SK-N-SH treated with all-trans-retinoic acid at 6 μM for 48 hours (cell line): ENCODE measurements around the gene AMN.

Source experiments
- ATAC-seq: fragments of 200-7000 bp; cut with Tn5 transposase; 3 replicates; pipeline ENCODE4 v1.9.1; 2020; ENCODE audit warnings: mild to moderate bottlenecking, moderate library complexity
- ARNTL ChIP-seq: fragments of 450-650 bp; formaldehyde crosslinking; IDR thresholded peaks from 2 replicates; pipeline ENCODE4 v1.5.0; 2020; ENCODE audit warnings: low read depth, mild to moderate bottlenecking, moderate library complexity, borderline replicate concordance
- BACH2 ChIP-seq: fragments of 250-450 bp; sonication (Bioruptor Pico); IDR thresholded peaks from 2 replicates; pipeline ENCODE4 v1.9.0; 2021; ENCODE audit warnings: mild to moderate bottlenecking, borderline replicate concordance
- CREB5 ChIP-seq: fragments of 250-450 bp; sonication (Bioruptor Pico); IDR thresholded peaks from 2 replicates; pipeline ENCODE4 v1.5.1; 2020; ENCODE audit warnings: low read depth, mild to moderate bottlenecking, moderate library complexity
- CSDC2 ChIP-seq: fragments of 250-450 bp; sonication (Bioruptor Pico); IDR thresholded peaks from 2 replicates; pipeline ENCODE4 v1.5.0; 2020; ENCODE audit warnings: mild to moderate bottlenecking, moderate library complexity
- ESRRG ChIP-seq: fragments of 250-450 bp; sonication (Bioruptor Pico); IDR thresholded peaks from 2 replicates; pipeline ENCODE4 v1.6.1; 2021; ENCODE audit warnings: mild to moderate bottlenecking
- GLIS3 ChIP-seq: fragments of 250-450 bp; sonication (Bioruptor Pico); IDR thresholded peaks from 2 replicates; pipeline ENCODE4 v1.5.0; 2020; ENCODE audit warnings: mild to moderate bottlenecking, moderate library complexity
- ISL1 ChIP-seq: fragments of 250-450 bp; sonication (Bioruptor Pico); IDR thresholded peaks from 2 replicates; pipeline ENCODE4 v2.1.2; 2022; ENCODE audit warnings: mild to moderate bottlenecking, moderate library complexity
- OSR1 ChIP-seq: fragments of 250-450 bp; sonication (Bioruptor Pico); IDR thresholded peaks from 2 replicates; pipeline ENCODE4 v1.8.0; 2022; ENCODE audit warnings: moderate library complexity, mild to moderate bottlenecking, inconsistent platforms
- PATZ1 ChIP-seq: fragments of 250-450 bp; sonication (Bioruptor Pico); IDR thresholded peaks from 2 replicates; pipeline ENCODE4 v1.8.0; 2020; ENCODE audit warnings: mild to moderate bottlenecking, moderate library complexity, borderline replicate concordance
- PPARA ChIP-seq: fragments of 250-450 bp; sonication (Bioruptor Pico); IDR thresholded peaks from 2 replicates; pipeline ENCODE4 v1.5.0; 2020; ENCODE audit warnings: mild to moderate bottlenecking, borderline replicate concordance
- RARB ChIP-seq: fragments of 250-450 bp; sonication (Bioruptor Pico); IDR thresholded peaks from 2 replicates; pipeline ENCODE4 v1.8.0; 2021; ENCODE audit warnings: mild to moderate bottlenecking, moderate library complexity
- SNAI2 ChIP-seq: fragments of 250-450 bp; sonication (Bioruptor Pico); IDR thresholded peaks from 2 replicates; pipeline ENCODE4 v1.5.0; 2020; ENCODE audit warnings: mild to moderate bottlenecking, moderate library complexity
- TCF4 ChIP-seq: fragments of 250-450 bp; sonication (Bioruptor Pico); IDR thresholded peaks from 2 replicates; pipeline ENCODE4 v1.8.0; 2021; ENCODE audit warnings: mild to moderate bottlenecking, moderate library complexity, borderline replicate concordance
- TOX ChIP-seq: fragments of 250-450 bp; sonication (Bioruptor Pico); IDR thresholded peaks from 2 replicates; pipeline ENCODE4 v1.8.0; 2021; ENCODE audit warnings: mild to moderate bottlenecking, moderate library complexity, borderline replicate concordance
- TSHZ2 ChIP-seq: fragments of 250-450 bp; sonication (Bioruptor Pico); IDR thresholded peaks from 2 replicates; pipeline ENCODE4 v1.5.0; 2020; ENCODE audit warnings: mild to moderate bottlenecking, moderate library complexity
- ZC3H10 ChIP-seq: fragments of 250-450 bp; sonication (Bioruptor Pico); IDR thresholded peaks from 2 replicates; pipeline ENCODE4 v1.5.1; 2021; ENCODE audit warnings: mild to moderate bottlenecking, moderate library complexity
- ZFP3 ChIP-seq: fragments of 250-450 bp; sonication (Bioruptor Pico); IDR thresholded peaks from 2 replicates; pipeline ENCODE4 v1.5.0; 2020; ENCODE audit warnings: mild to moderate bottlenecking, moderate library complexity
- ZNF565 ChIP-seq: fragments of 450-650 bp; formaldehyde crosslinking; conservative IDR thresholded peaks from 2 replicates; pipeline ENCODE4 v1.5.0; 2020; ENCODE audit warnings: low read depth, mild to moderate bottlenecking, moderate library complexity
- ZNF70 ChIP-seq: fragments of 450-650 bp; formaldehyde crosslinking; IDR thresholded peaks from 2 replicates; pipeline ENCODE4 v1.5.0; 2020; ENCODE audit warnings: mild to moderate bottlenecking, moderate library complexity
- ZNF8 ChIP-seq: fragments of 450-650 bp; formaldehyde crosslinking; IDR thresholded peaks from 2 replicates; pipeline ENCODE4 v1.5.0; 2020; ENCODE audit warnings: mild to moderate bottlenecking, moderate library complexity
- TF ChIP-seq, protein P1 (sequence below): fragments of 250-450 bp; sonication (Bioruptor Pico); IDR thresholded peaks from 2 replicates; pipeline ENCODE4 v1.5.1; 2021; ENCODE audit warnings: mild to moderate bottlenecking, moderate library complexity
- TF ChIP-seq, protein P2 (sequence below): fragments of 250-450 bp; sonication (Bioruptor Pico); IDR thresholded peaks from 2 replicates; pipeline ENCODE4 v1.8.0; 2021; ENCODE audit warnings: low read depth, mild to moderate bottlenecking, moderate library complexity, borderline replicate concordance

AMN gene

GRCh38 chr14:102967506-102967795, 45.0 kb downstream of the AMN start:
- TF ChIP-seq PPARA (CRISPR knock-in tag) = no peak
- no peak for TF ChIP-seq TCF4 (CRISPR knock-in tag)
- TF ChIP-seq, protein P1, sequence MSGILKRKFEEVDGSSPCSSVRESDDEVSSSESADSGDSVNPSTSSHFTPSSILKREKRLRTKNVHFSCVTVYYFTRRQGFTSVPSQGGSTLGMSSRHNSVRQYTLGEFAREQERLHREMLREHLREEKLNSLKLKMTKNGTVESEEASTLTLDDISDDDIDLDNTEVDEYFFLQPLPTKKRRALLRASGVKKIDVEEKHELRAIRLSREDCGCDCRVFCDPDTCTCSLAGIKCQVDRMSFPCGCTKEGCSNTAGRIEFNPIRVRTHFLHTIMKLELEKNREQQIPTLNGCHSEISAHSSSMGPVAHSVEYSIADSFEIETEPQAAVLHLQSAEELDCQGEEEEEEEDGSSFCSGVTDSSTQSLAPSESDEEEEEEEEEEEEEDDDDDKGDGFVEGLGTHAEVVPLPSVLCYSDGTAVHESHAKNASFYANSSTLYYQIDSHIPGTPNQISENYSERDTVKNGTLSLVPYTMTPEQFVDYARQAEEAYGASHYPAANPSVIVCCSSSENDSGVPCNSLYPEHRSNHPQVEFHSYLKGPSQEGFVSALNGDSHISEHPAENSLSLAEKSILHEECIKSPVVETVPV = no peak
- TF ChIP-seq RARB (CRISPR knock-in tag) = no peak
- TF ChIP-seq TOX = no peak
- TF ChIP-seq BACH2 (CRISPR knock-in tag) = no peak
- TF ChIP-seq, protein P2, sequence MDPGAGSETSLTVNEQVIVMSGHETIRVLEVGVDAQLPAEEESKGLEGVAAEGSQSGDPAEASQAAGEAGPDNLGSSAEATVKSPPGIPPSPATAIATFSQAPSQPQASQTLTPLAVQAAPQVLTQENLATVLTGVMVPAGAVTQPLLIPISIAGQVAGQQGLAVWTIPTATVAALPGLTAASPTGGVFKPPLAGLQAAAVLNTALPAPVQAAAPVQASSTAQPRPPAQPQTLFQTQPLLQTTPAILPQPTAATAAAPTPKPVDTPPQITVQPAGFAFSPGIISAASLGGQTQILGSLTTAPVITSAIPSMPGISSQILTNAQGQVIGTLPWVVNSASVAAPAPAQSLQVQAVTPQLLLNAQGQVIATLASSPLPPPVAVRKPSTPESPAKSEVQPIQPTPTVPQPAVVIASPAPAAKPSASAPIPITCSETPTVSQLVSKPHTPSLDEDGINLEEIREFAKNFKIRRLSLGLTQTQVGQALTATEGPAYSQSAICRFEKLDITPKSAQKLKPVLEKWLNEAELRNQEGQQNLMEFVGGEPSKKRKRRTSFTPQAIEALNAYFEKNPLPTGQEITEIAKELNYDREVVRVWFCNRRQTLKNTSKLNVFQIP (CRISPR knock-in tag) = no peak
- no peak for TF ChIP-seq ZFP3 (CRISPR knock-in tag)
- no peak for TF ChIP-seq ESRRG (CRISPR knock-in tag)
- TF ChIP-seq ZNF565 (CRISPR knock-in tag) = no peak
- no peak for TF ChIP-seq OSR1
- TF ChIP-seq PATZ1 (CRISPR knock-in tag) = no peak
- no peak for TF ChIP-seq ZC3H10 (CRISPR knock-in tag)
- TF ChIP-seq TSHZ2 (CRISPR knock-in tag) = no peak
- TF ChIP-seq CSDC2 (CRISPR knock-in tag) = no peak
- TF ChIP-seq ZNF70 = no peak
- no peak for TF ChIP-seq SNAI2 (CRISPR knock-in tag)
- TF ChIP-seq ISL1 = no peak
- TF ChIP-seq ARNTL = no peak
- ATAC-seq = no peak

GRCh38 chr14:102968306-102968705, 45.8 kb downstream of the AMN start:
- TF ChIP-seq ESRRG (CRISPR knock-in tag) = no peak
- TF ChIP-seq CREB5 = no peak
- no peak for TF ChIP-seq ZNF70
- no peak for TF ChIP-seq GLIS3 (CRISPR knock-in tag)
- TF ChIP-seq PATZ1 (CRISPR knock-in tag) = no peak
- no peak for TF ChIP-seq SNAI2 (CRISPR knock-in tag)
- no peak for TF ChIP-seq ZNF8
- TF ChIP-seq ARNTL = no peak
- TF ChIP-seq RARB (CRISPR knock-in tag) = no peak
- TF ChIP-seq TSHZ2 (CRISPR knock-in tag) = no peak
- no peak for TF ChIP-seq ZNF565 (CRISPR knock-in tag)
- ATAC-seq = no peak
